ENCODE results near the gene TMPRSS2.

TMPRSS2 gene

DNA sequence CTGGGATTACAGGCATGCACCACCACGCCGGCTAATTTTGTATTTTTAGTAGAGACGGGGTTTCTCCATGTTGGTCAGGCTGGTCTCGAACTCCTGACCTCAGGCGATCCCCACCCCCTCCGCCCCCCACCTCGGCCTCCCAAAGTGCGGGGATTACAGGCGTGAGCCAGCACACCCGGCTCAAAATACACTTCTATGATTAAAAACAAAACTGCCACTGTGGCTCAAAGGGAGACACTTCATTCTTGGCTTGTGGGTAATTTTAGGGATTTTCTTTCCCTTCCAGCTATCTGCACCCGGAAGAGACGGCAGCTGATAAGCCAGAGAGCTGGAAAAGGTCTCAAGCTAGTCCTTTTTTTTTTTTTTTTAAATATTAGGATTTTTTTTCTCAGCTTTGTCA lies 24.5 kb downstream of the TMPRSS2 start:
- H3K27ac ChIP-seq (ENCODE audit: low read length) = no peak overlapping the region
- H3F3A ChIP-seq (ENCODE audit: insufficient read depth, low read length) = peaks cover 10% of the 10 kb centered on the region
- no peaks in the 10 kb centered on the region for H3K36me3 ChIP-seq (replicated peaks; ENCODE audit: insufficient read depth, low read length)
- H3K9me2 ChIP-seq (replicated peaks; ENCODE audit: insufficient read depth, low read length) = no peaks in the 10 kb centered on the region
- no peaks in the 10 kb centered on the region for H3K79me2 ChIP-seq (ENCODE audit: low read length)
- no peak for DNase-seq
- TF ChIP-seq, protein P1, sequence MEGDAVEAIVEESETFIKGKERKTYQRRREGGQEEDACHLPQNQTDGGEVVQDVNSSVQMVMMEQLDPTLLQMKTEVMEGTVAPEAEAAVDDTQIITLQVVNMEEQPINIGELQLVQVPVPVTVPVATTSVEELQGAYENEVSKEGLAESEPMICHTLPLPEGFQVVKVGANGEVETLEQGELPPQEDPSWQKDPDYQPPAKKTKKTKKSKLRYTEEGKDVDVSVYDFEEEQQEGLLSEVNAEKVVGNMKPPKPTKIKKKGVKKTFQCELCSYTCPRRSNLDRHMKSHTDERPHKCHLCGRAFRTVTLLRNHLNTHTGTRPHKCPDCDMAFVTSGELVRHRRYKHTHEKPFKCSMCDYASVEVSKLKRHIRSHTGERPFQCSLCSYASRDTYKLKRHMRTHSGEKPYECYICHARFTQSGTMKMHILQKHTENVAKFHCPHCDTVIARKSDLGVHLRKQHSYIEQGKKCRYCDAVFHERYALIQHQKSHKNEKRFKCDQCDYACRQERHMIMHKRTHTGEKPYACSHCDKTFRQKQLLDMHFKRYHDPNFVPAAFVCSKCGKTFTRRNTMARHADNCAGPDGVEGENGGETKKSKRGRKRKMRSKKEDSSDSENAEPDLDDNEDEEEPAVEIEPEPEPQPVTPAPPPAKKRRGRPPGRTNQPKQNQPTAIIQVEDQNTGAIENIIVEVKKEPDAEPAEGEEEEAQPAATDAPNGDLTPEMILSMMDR (IDR thresholded peaks at IDR 0.05; ENCODE audit: low read length) = no peak
- TF ChIP-seq EZH2phosphoT487 (IDR thresholded peaks at IDR 0.05; ENCODE audit: low read length) (no peak), EZH2 (optimal IDR thresholded peaks at IDR 0.05; ENCODE audit: low read depth, low read length) (no peak)
- no peaks in the 10 kb centered on the region for H4K20me1 ChIP-seq (ENCODE audit: insufficient read depth, low read length)
- no peak overlapping the region for H3K4me3 ChIP-seq (ENCODE audit: low read length)
- no peaks in the 10 kb centered on the region for H3K27me3 ChIP-seq (replicated peaks; ENCODE audit: insufficient read depth, low read length)
- H3K4me2 ChIP-seq (ENCODE audit: low read depth, low read length) = no peak overlapping the region
- H3K9ac ChIP-seq (ENCODE audit: low read length) = no peak overlapping the region
- no peak overlapping the region for H2AFZ ChIP-seq (ENCODE audit: low read length)
- H3K4me1 ChIP-seq (ENCODE audit: low read length) = peaks cover 16% of the 10 kb centered on the region
- no peaks in the 10 kb centered on the region for H3K9me3 ChIP-seq (replicated peaks; ENCODE audit: insufficient read depth, low read length)

DNA sequence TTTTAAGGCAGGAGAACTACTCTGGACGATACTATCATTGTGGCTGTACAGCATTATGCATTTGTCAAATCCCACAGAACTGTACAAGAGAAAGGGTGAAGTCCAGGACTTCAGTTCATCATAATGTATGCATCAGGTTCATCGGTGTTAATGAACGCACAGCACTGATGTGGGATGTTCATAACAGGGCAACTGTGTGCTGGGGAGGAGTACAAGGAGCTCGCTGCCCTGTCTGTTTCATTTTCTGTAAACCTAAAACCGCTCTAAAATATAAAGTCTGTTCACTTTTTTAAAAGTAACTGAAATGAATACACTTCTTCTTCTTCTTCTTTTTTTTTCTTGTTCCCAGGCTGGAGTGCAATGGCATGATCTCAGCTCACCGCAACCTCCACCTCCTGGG lies 25.0 kb downstream of the TMPRSS2 start:
- Histone ChIP-seq H3F3A (ENCODE audit: insufficient read depth, low read length) (peaks cover 15% of the 10 kb centered on the region), H3K79me2 (ENCODE audit: low read length) (no peaks in the 10 kb centered on the region), H2AFZ (ENCODE audit: low read length) (no peak overlapping the region), H3K4me2 (ENCODE audit: low read depth, low read length) (no peak overlapping the region), H3K9me3 (replicated peaks; ENCODE audit: insufficient read depth, low read length) (no peaks in the 10 kb centered on the region), H3K9ac (ENCODE audit: low read length) (no peak overlapping the region), H3K36me3 (replicated peaks; ENCODE audit: insufficient read depth, low read length) (no peaks in the 10 kb centered on the region), H4K20me1 (ENCODE audit: insufficient read depth, low read length) (no peaks in the 10 kb centered on the region), H3K27ac (ENCODE audit: low read length) (no peak overlapping the region), H3K4me1 (ENCODE audit: low read length) (peaks cover 20% of the 10 kb centered on the region), H3K4me3 (ENCODE audit: low read length) (no peak overlapping the region), H3K27me3 (replicated peaks; ENCODE audit: insufficient read depth, low read length) (no peaks in the 10 kb centered on the region), H3K9me2 (replicated peaks; ENCODE audit: insufficient read depth, low read length) (no peaks in the 10 kb centered on the region)
- TF ChIP-seq, protein P1 (IDR thresholded peaks at IDR 0.05; ENCODE audit: low read length) = no peak
- TF ChIP-seq EZH2 (optimal IDR thresholded peaks at IDR 0.05; ENCODE audit: low read depth, low read length) = no peak
- no peak for TF ChIP-seq EZH2phosphoT487 (IDR thresholded peaks at IDR 0.05; ENCODE audit: low read length)
- DNase-seq = no peak

DNA sequence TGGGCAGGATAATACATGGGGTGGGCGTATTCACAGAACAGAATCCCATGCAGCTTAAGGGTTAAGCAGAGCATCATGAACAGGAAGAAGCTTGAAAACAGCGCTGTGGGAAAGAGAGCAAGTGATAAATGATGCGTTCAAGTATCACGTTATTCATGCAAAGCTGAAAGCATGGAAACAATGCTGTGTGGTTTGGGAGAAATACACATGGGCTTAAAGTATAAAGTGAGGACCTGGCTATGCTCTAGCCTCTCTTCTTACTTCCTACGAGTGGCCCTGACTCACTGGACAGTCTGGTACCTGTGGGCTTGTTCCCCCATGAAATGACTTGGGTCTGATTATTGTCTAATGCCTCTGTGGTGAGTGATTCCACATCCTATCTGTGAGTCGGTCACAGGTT lies 25.7 kb downstream of the TMPRSS2 start:
- Histone ChIP-seq H3K4me2 (ENCODE audit: low read depth, low read length) (no peak overlapping the region), H3K4me3 (ENCODE audit: low read length) (no peak overlapping the region), H3K9ac (ENCODE audit: low read length) (no peak overlapping the region), H3K9me3 (replicated peaks; ENCODE audit: insufficient read depth, low read length) (no peaks in the 10 kb centered on the region), H3K36me3 (replicated peaks; ENCODE audit: insufficient read depth, low read length) (no peaks in the 10 kb centered on the region), H3K27me3 (replicated peaks; ENCODE audit: insufficient read depth, low read length) (no peaks in the 10 kb centered on the region), H3F3A (ENCODE audit: insufficient read depth, low read length) (peaks cover 21% of the 10 kb centered on the region), H3K9me2 (replicated peaks; ENCODE audit: insufficient read depth, low read length) (no peaks in the 10 kb centered on the region), H4K20me1 (ENCODE audit: insufficient read depth, low read length) (no peaks in the 10 kb centered on the region), H2AFZ (ENCODE audit: low read length) (no peak overlapping the region), H3K79me2 (ENCODE audit: low read length) (no peaks in the 10 kb centered on the region), H3K27ac (ENCODE audit: low read length) (no peak overlapping the region), H3K4me1 (ENCODE audit: low read length) (peaks cover 23% of the 10 kb centered on the region)
- TF ChIP-seq EZH2 (optimal IDR thresholded peaks at IDR 0.05; ENCODE audit: low read depth, low read length) (no peak), EZH2phosphoT487 (IDR thresholded peaks at IDR 0.05; ENCODE audit: low read length) (no peak)
- TF ChIP-seq, protein P1 (IDR thresholded peaks at IDR 0.05; ENCODE audit: low read length) = no peak
- DNase-seq = no peak

Data from MM.1S (cell line).